ENCODE data around the gene CDPF1. TPM values are rescaled to one million over a fixed set of nuclear protein-coding genes. Genes with fewer than 3 reads are reported as not detected.
A peak's percentile ranks its signal among the peaks of the same experiment; 100 is the strongest.

CDPF1 gene
- total RNA-seq, 5 donors from 2014 or later (not counting 1 experiment from before 2014, with no cell fraction given) = 5.8 to 15.3 (median 11.5) TPM

- Histone ChIP-seq H3K27me3 (replicated peaks in 1 of 2; ENCODE audit: control insufficient read depth in 2 of 2, extremely low read depth in 1 of 2, insufficient read depth in 2 of 2, low read length in 1 of 2) (no peaks in the 10 kb centered on the region), H3K9me3 (no peaks in the 10 kb centered on the region), H3K27ac (ENCODE audit: low read length) (no peak overlapping the region), H3K36me3 (ENCODE audit: control insufficient read depth in 2 of 2, extremely low read depth in 1 of 2, insufficient read depth in 1 of 2, low read length in 1 of 2) (peaks cover 0 to 19% of the 10 kb centered on the region in 2 donors), H3K4me3 (ENCODE audit: control insufficient read depth in 1 of 2, extremely low read depth in 1 of 2, low read length in 1 of 2) (no peak overlapping the region), H3K4me1 (ENCODE audit: control insufficient read depth in 1 of 2, extremely low read depth in 1 of 2, insufficient read depth in 2 of 2, low read length in 2 of 2) (peaks cover 0 to 76% of the 10 kb centered on the region in 2 experiments)
- no peak for DNase-seq
- no CpG with 5 or more reads among the region's 3 CpGs for WGBS (ENCODE audit: insufficient coverage)
- H3K27me3 Mint-ChIP-seq = no peaks in the 10 kb centered on the region
- H3K9me3 Mint-ChIP-seq = no peaks in the 10 kb centered on the region
- ChIA-PET POLR2A (no interaction called here), CTCF (no interaction called here)
- no peak overlapping the region for H3K27ac Mint-ChIP-seq
- H3K4me3 Mint-ChIP-seq = no peak overlapping the region
- H3K4me1 Mint-ChIP-seq = peaks cover 7 to 29% (median 12%) of the 10 kb centered on the region in 3 donors
- ATAC-seq (replicated peaks in 1 of 4) = no peak
- peaks cover 18% of the 10 kb centered on the region for H3K36me3 Mint-ChIP-seq
Observed at GRCh38 chr22:46286006-46286405, 35.9 kb upstream of the CDPF1 start.

GRCh38 chr22:46281866-46282678 is 32.0 kb upstream of the CDPF1 start:
- Mint-ChIP-seq H3K9me3 (no peaks in the 10 kb centered on the region), H3K27me3 (no peaks in the 10 kb centered on the region), H3K27ac (no peak overlapping the region), H3K4me1 (peaks cover under 1 to 15% (median 3%) of the 10 kb centered on the region in 3 donors), H3K4me3 (peak overlapping the region in 1 of 3 donors; percentile 14), H3K36me3 (peaks cover 31% of the 10 kb centered on the region)
- Histone ChIP-seq H3K27ac (ENCODE audit: low read length) (peak overlapping the region; percentile 81), H3K4me3 (ENCODE audit: control insufficient read depth in 1 of 2, extremely low read depth in 1 of 2, low read length in 1 of 2) (peak overlapping the region in 1 of 2 donors; percentile 30), H3K36me3 (ENCODE audit: control insufficient read depth in 2 of 2, extremely low read depth in 1 of 2, insufficient read depth in 1 of 2, low read length in 1 of 2) (peaks cover 0 to 38% of the 10 kb centered on the region in 2 donors), H3K4me1 (ENCODE audit: control insufficient read depth in 1 of 2, extremely low read depth in 1 of 2, insufficient read depth in 2 of 2, low read length in 2 of 2) (peaks cover 0 to 72% of the 10 kb centered on the region in 2 experiments), H3K27me3 (replicated peaks in 1 of 2; ENCODE audit: control insufficient read depth in 2 of 2, extremely low read depth in 1 of 2, insufficient read depth in 2 of 2, low read length in 1 of 2) (no peaks in the 10 kb centered on the region), H3K9me3 (no peaks in the 10 kb centered on the region)
- CTCF ChIA-PET = no interaction called here
- POLR2A ChIA-PET = no interaction called here
- no peak for ATAC-seq (replicated peaks in 1 of 4)
- DNase-seq = no peak
- 94% methylated on average over 13 of the region's 13 CpGs for WGBS (ENCODE audit: insufficient coverage)

DNA sequence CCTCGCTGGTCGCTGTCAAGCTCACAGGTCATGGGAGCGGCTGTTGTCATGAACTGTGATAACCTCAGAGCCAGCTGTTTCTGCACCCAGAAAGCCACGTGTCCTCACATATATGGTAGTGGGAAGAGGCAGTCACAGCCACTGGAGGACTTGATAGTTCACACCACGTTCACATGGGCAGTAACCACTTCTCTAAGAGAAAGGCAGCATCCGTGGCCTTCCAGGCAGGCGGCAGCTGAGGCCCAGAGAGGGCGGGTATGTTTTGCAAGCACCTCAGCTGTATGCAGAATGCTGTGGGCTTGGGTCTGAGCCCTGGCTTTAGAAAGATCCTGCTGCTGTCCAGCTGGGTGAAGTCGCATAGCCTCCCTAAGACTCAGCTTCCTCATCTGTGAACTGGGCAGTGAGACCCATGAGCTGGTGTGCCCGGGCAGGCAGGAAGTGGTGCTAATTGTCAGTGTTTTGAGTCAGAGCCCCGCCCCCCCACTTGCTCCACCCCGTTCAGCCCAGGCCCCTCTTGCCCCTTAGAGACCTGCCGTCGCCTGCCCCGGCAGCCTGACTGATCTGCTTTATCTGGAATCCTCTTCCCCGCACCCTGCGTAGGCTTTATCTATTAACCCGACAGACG is 31.0 kb upstream of the CDPF1 start:
- H3K27me3 Mint-ChIP-seq = no peaks in the 10 kb centered on the region
- peak in 28 of 35 experiments; percentile 7 to 75 (median 39) for DNase-seq
- POLR2A ChIA-PET = no interaction called here
- H3K9me3 Mint-ChIP-seq = no peaks in the 10 kb centered on the region
- peak overlapping the region; percentile 81 for H3K27ac ChIP-seq (ENCODE audit: low read length)
- WGBS (ENCODE audit: insufficient coverage) = 73% methylated on average over 16 of the region's 19 CpGs
- peak in 3 of 4 experiments; percentile 43 to 87 (median 82) for ATAC-seq (replicated peaks in 1 of 4)
- peaks cover 31% of the 10 kb centered on the region for H3K36me3 Mint-ChIP-seq
- H3K27ac Mint-ChIP-seq = peak overlapping the region in 1 of 2 donors; percentile 27
- H3K36me3 ChIP-seq (ENCODE audit: control insufficient read depth in 2 of 2, extremely low read depth in 1 of 2, insufficient read depth in 1 of 2, low read length in 1 of 2) = peaks cover 0 to 35% of the 10 kb centered on the region in 2 donors
- peak overlapping the region in 1 of 2 donors; percentile 30 for H3K4me3 ChIP-seq (ENCODE audit: control insufficient read depth in 1 of 2, extremely low read depth in 1 of 2, low read length in 1 of 2)
- CTCF ChIA-PET = no interaction called here
- no peaks in the 10 kb centered on the region for H3K9me3 ChIP-seq
- H3K4me1 ChIP-seq (ENCODE audit: control insufficient read depth in 1 of 2, extremely low read depth in 1 of 2, insufficient read depth in 2 of 2, low read length in 2 of 2) = peaks cover 0 to 70% of the 10 kb centered on the region in 2 experiments
- no peaks in the 10 kb centered on the region for H3K27me3 ChIP-seq (replicated peaks in 1 of 2; ENCODE audit: control insufficient read depth in 2 of 2, extremely low read depth in 1 of 2, insufficient read depth in 2 of 2, low read length in 1 of 2)
- peak overlapping the region in 1 of 3 donors; percentile 25 for H3K4me3 Mint-ChIP-seq
- peaks cover 0 to 18% (median 5%) of the 10 kb centered on the region in 3 donors for H3K4me1 Mint-ChIP-seq

GRCh38 chr22:46280063-46280817 is 30.1 kb upstream of the CDPF1 start:
- H3K36me3 ChIP-seq (ENCODE audit: control insufficient read depth in 2 of 2, extremely low read depth in 1 of 2, insufficient read depth in 1 of 2, low read length in 1 of 2) = peaks cover 0 to 41% of the 10 kb centered on the region in 2 donors
- H3K4me1 Mint-ChIP-seq = peaks cover 0 to 16% (median 5%) of the 10 kb centered on the region in 3 donors
- H3K27ac ChIP-seq (ENCODE audit: low read length) = peak overlapping the region; percentile 81
- DNase-seq (no peak), ATAC-seq (replicated peaks in 1 of 4) (no peak)
- H3K4me1 ChIP-seq (ENCODE audit: control insufficient read depth in 1 of 2, extremely low read depth in 1 of 2, insufficient read depth in 2 of 2, low read length in 2 of 2) = peaks cover 0 to 78% of the 10 kb centered on the region in 2 experiments
- H3K9me3 ChIP-seq = no peaks in the 10 kb centered on the region
- H3K27me3 Mint-ChIP-seq = no peaks in the 10 kb centered on the region
- peak overlapping the region in 1 of 2 donors; percentile 27 for H3K27ac Mint-ChIP-seq
- H3K27me3 ChIP-seq (replicated peaks in 1 of 2; ENCODE audit: control insufficient read depth in 2 of 2, extremely low read depth in 1 of 2, insufficient read depth in 2 of 2, low read length in 1 of 2) = no peaks in the 10 kb centered on the region
- ChIA-PET POLR2A (no interaction called here), CTCF (no interaction called here)
- H3K36me3 Mint-ChIP-seq = peaks cover 40% of the 10 kb centered on the region
- 94% methylated on average over 5 of the region's 12 CpGs for WGBS (ENCODE audit: insufficient coverage)
- H3K9me3 Mint-ChIP-seq = no peaks in the 10 kb centered on the region
- H3K4me3 Mint-ChIP-seq = no peak overlapping the region
- no peak overlapping the region for H3K4me3 ChIP-seq (ENCODE audit: control insufficient read depth in 1 of 2, extremely low read depth in 1 of 2, low read length in 1 of 2)

GRCh38 chr22:46278656-46279645 is 28.9 kb upstream of the CDPF1 start:
- Histone ChIP-seq H3K36me3 (ENCODE audit: control insufficient read depth in 2 of 2, extremely low read depth in 1 of 2, insufficient read depth in 1 of 2, low read length in 1 of 2) (peaks cover 0 to 33% of the 10 kb centered on the region in 2 donors), H3K27me3 (replicated peaks in 1 of 2; ENCODE audit: control insufficient read depth in 2 of 2, extremely low read depth in 1 of 2, insufficient read depth in 2 of 2, low read length in 1 of 2) (no peaks in the 10 kb centered on the region), H3K4me1 (ENCODE audit: control insufficient read depth in 1 of 2, extremely low read depth in 1 of 2, insufficient read depth in 2 of 2, low read length in 2 of 2) (peaks cover 0 to 71% of the 10 kb centered on the region in 2 experiments), H3K27ac (ENCODE audit: low read length) (no peak overlapping the region), H3K4me3 (ENCODE audit: control insufficient read depth in 1 of 2, extremely low read depth in 1 of 2, low read length in 1 of 2) (no peak overlapping the region), H3K9me3 (no peaks in the 10 kb centered on the region)
- ChIA-PET CTCF (no interaction called here), POLR2A (no interaction called here)
- H3K36me3 Mint-ChIP-seq = peaks cover 39% of the 10 kb centered on the region
- H3K4me1 Mint-ChIP-seq = peaks cover 0 to 16% (median 5%) of the 10 kb centered on the region in 3 donors
- ATAC-seq (replicated peaks in 1 of 4) (no peak), DNase-seq (no peak)
- H3K4me3 Mint-ChIP-seq = no peak overlapping the region
- 93% methylated on average over 20 of the region's 22 CpGs for WGBS (ENCODE audit: insufficient coverage)
- no peaks in the 10 kb centered on the region for H3K9me3 Mint-ChIP-seq
- H3K27ac Mint-ChIP-seq = no peak overlapping the region
- H3K27me3 Mint-ChIP-seq = no peaks in the 10 kb centered on the region

Data from T-cell (primary cell).